K562 (cell line): ENCODE data around the gene PRSS56. TPM values are rescaled to one million over a fixed set of nuclear protein-coding genes. Genes with fewer than 3 reads are reported as not detected.

ENCODE experiments used
- ATAC-seq: fragments of 200-7000 bp; cut with Tn5 transposase; 3 replicates; pipeline ENCODE4 v1.9.1; 2020; ENCODE audit warnings: moderate library complexity
- BruUV-seq: library from RNA; stranded (reverse); fragments of 400-500 nt; replicated peaks from 2 replicates; lab custom pipeline; 2021; lab: Mats Ljungman, UMichigan
- CTCF ChIA-PET: fragments of 300-600 bp; formaldehyde crosslinking; extraction: SDS; loops from one replicate; lab custom pipeline; 2021; ENCODE audit warnings: low intra/inter-chr PET ratio; lab: Yijun Ruan, JAX
- POLR2A ChIA-PET: fragments of 300-600, 350-650 bp; sonication (Branson Sonifier 250); formaldehyde crosslinking; extraction: SDS; loops from one replicate; lab custom pipeline; 2021; ENCODE audit warnings: antibody characterized with exemption, inconsistent platforms; lab: Yijun Ruan, JAX
- DNase-seq, 4 experiments: peaks; one replicate each; pipeline versions ENCODE4 v3.0.0 to v3.0.0-alpha.2; 2011 to 2018; ENCODE audit warnings: low spot score in 3 of 4, mixed read lengths in 3 of 4; ENCODE audit errors: extremely low read depth in 1 of 4
- FAIRE-seq: peaks from 2 replicates; lab custom pipeline; 2011; peaks lifted over from hg19 to GRCh38; lab: Jason Lieb, UNC
- H2AFZ ChIP-seq: 2 replicates; pipeline ENCODE4 v1.6.0; 2011; ENCODE audit warnings: low read depth, low read length, control low read depth, inconsistent platforms
- H3K27ac ChIP-seq: fragments of 200-600 bp; 3 replicates; pipeline ENCODE4 v1.8.0; 2011; ENCODE audit warnings: low read depth, mild to moderate bottlenecking, control low read depth, inconsistent platforms, low read length, moderate library complexity, mixed read lengths; ENCODE audit errors: extremely low read depth
- H3K27me3 ChIP-seq, 2 experiments: fragments of 300-600 bp in 1 of 2; 2 replicates in 1 of 2; 3 replicates in 1 of 2; pipeline versions ENCODE4 v1.6.0 to v1.8.0; 2011; ENCODE audit warnings: inconsistent platforms in 2 of 2, low read length in 2 of 2, mild to moderate bottlenecking in 1 of 2, mixed read lengths in 1 of 2, moderate library complexity in 1 of 2; ENCODE audit not compliant: control insufficient read depth in 2 of 2, insufficient read depth in 2 of 2
- H3K36me3 ChIP-seq: fragments of 300-600 bp; 3 replicates; pipeline ENCODE4 v1.8.0; 2011; ENCODE audit warnings: mild to moderate bottlenecking, low read length, inconsistent platforms; ENCODE audit not compliant: control insufficient read depth, insufficient read depth
- H3K4me1 ChIP-seq, 2 experiments: fragments of 200-600 bp in 1 of 2; replicated peaks in 1 of 2; 2 replicates in 1 of 2; 3 replicates in 1 of 2; pipeline versions ENCODE4 v1.5.1 to v1.8.0; 2011; ENCODE audit warnings: inconsistent platforms in 2 of 2, low read length in 2 of 2, mild to moderate bottlenecking in 1 of 2, mixed read lengths in 1 of 2, moderate library complexity in 1 of 2; ENCODE audit not compliant: control insufficient read depth in 2 of 2, insufficient read depth in 2 of 2
- H3K4me2 ChIP-seq: 2 replicates; pipeline ENCODE4 v1.6.1; 2011; ENCODE audit warnings: low read length, control low read depth, inconsistent platforms, mixed read lengths; ENCODE audit not compliant: insufficient read depth
- H3K4me3 ChIP-seq: fragments of 200-600 bp; sonication (generic), shearing (Covaris generic); 2 replicates; pipeline ENCODE4 v1.5.1; 2016; ENCODE audit warnings: control low read depth, inconsistent platforms
- H3K79me2 ChIP-seq: fragments of 200-600 bp; 3 replicates; pipeline ENCODE4 v1.8.0; 2011; ENCODE audit warnings: low read length, inconsistent platforms; ENCODE audit not compliant: control insufficient read depth, insufficient read depth
- H3K9ac ChIP-seq, 2 experiments: 2 replicates each; pipeline versions ENCODE4 v1.6.0 to v1.6.1; 2011; ENCODE audit warnings: low read depth in 2 of 2, low read length in 2 of 2, control low read depth in 1 of 2, inconsistent platforms in 1 of 2, mild to moderate bottlenecking in 1 of 2, mixed read lengths in 1 of 2; ENCODE audit not compliant: insufficient read depth in 1 of 2
- H3K9me1 ChIP-seq: one replicate; pipeline ENCODE4 v1.6.0; 2011; ENCODE audit warnings: inconsistent platforms, mild to moderate bottlenecking, low read length, moderate library complexity; ENCODE audit not compliant: control insufficient read depth, insufficient read depth
- H3K9me3 ChIP-seq: replicated peaks from 2 replicates; pipeline ENCODE4 v1.5.1; 2011; ENCODE audit warnings: low read depth, low read length, inconsistent platforms; ENCODE audit not compliant: control insufficient read depth, insufficient read depth
- H4K20me1 ChIP-seq: replicated peaks from 2 replicates; pipeline ENCODE4 v1.6.1; 2011; ENCODE audit warnings: low read length, inconsistent platforms, mixed read lengths; ENCODE audit not compliant: control insufficient read depth, insufficient read depth
- ASH1L ChIP-seq: fragments of 450-650 bp; IDR thresholded peaks from 2 replicates; pipeline ENCODE4 v1.6.1; 2018; ENCODE audit warnings: borderline replicate concordance, mild to moderate bottlenecking, low read depth; ENCODE audit not compliant: partially characterized antibody
- E2F5 ChIP-seq: sonication (generic); formaldehyde crosslinking; IDR thresholded peaks from 2 replicates; pipeline ENCODE4 v1.8.0; 2022; ENCODE audit warnings: mild to moderate bottlenecking, missing genetic modification reagents
- FOXO4 ChIP-seq: fragments of 450-650 bp; formaldehyde crosslinking; IDR thresholded peaks from 2 replicates; pipeline ENCODE4 v1.4.0; 2020; ENCODE audit warnings: mild to moderate bottlenecking, moderate library complexity
- HDAC6 ChIP-seq: IDR thresholded peaks from 2 replicates; pipeline ENCODE4 v1.6.1; 2012; ENCODE audit warnings: low read depth, mild to moderate bottlenecking, control low read depth, inconsistent platforms, low read length, moderate library complexity
- LARP7 ChIP-seq: fragments of 450-650 bp; IDR thresholded peaks from 2 replicates; pipeline ENCODE4 v1.6.1; 2016
- RNF2 ChIP-seq: sonication (generic); IDR thresholded peaks from 2 replicates; pipeline ENCODE4 v1.6.1; 2016
- YY1 ChIP-seq, 3 experiments: IDR thresholded peaks; 2 replicates each; pipeline ENCODE4 v1.6.1; 2011; ENCODE audit warnings: low read length in 2 of 3, mild to moderate bottlenecking in 2 of 3, moderate library complexity in 2 of 3, borderline replicate concordance in 1 of 3, control low read depth in 1 of 3, low read depth in 1 of 3; ENCODE audit not compliant: insufficient read depth in 3 of 3, insufficient replicate concordance in 2 of 3, control insufficient read depth in 1 of 3, insufficient read length in 1 of 3; ENCODE audit errors: extremely low read depth in 1 of 3
- ZBTB34 ChIP-seq: fragments of 250-450 bp; sonication (Bioruptor Pico); IDR thresholded peaks from 2 replicates; pipeline ENCODE4 v1.8.0; 2021; ENCODE audit warnings: mild to moderate bottlenecking, moderate library complexity
- ZNF217 ChIP-seq: sonication (generic); formaldehyde crosslinking; IDR thresholded peaks from 2 replicates; pipeline ENCODE4 v1.8.0; 2022; ENCODE audit warnings: mild to moderate bottlenecking, missing genetic modification reagents
- ZNF274 ChIP-seq: IDR thresholded peaks from 2 replicates; pipeline ENCODE4 v1.6.1; 2011; ENCODE audit warnings: low read depth, mild to moderate bottlenecking, low read length, moderate library complexity, borderline replicate concordance
- ZNF518B ChIP-seq: fragments of 250-450 bp; sonication (Bioruptor Pico); IDR thresholded peaks from 2 replicates; pipeline ENCODE4 v1.5.0; 2021; ENCODE audit warnings: mild to moderate bottlenecking, moderate library complexity
- ZNF583 ChIP-seq: fragments of 250-450 bp; sonication (Bioruptor Pico); IDR thresholded peaks from 2 replicates; pipeline ENCODE4 v1.4.0; 2020
- WGBS: fragments of 100-300 bp; shearing (Covaris generic); methylation state at CpG from one replicate; pipeline ENCODE4 v1.1.6; 2016; ENCODE audit warnings: low coverage, mixed read lengths; ENCODE audit not compliant: insufficient coverage; ENCODE audit errors: missing lambda C conversion rate; 5-methylcytosine and 5-hydroxymethylcytosine counted together
- in situ Hi-C: fragments of 300-500 bp; cut with MboI; formaldehyde crosslinking; loops from 4 replicates; pipeline ENCODE4 v1.15.0; 2018; ENCODE audit warnings: inconsistent platforms, mixed read lengths
- intact Hi-C: fragments of 100-400 bp; cut with micrococcal nuclease; formaldehyde crosslinking; loops from 2 replicates; pipeline ENCODE4 v1.14.2; 2022
- polyA plus RNA-seq, 8 experiments: library from polyadenylated mRNA; depleted of rRNA in 4 of 8; stranded (reverse) in 5 of 8; unstranded in 3 of 8; fragments of >200 nt; fragmentation: Nextera tagmentation in 2 of 8; fragmentation: Illumina TruSeq in 1 of 8; extraction: Ambion mirVana in 2 of 8; extraction: Trizol in 1 of 8; gene quantifications; 2 replicates each; pipeline versions ENCODE4 v1.2.1 to v1.2.3, GENCODE V29; 2011 to 2014; ENCODE audit warnings: inconsistent platforms in 1 of 8, missing spikeins in 1 of 8
- total RNA-seq, 7 experiments: library from RNA; depleted of rRNA in 6 of 7; stranded (reverse); fragments of >200 nt in 6 of 7; fragmentation: Illumina TruSeq in 2 of 7; extraction: Trizol in 2 of 7; gene quantifications; 2 replicates each; pipeline versions ENCODE4 v1.2.1 to v1.2.3, GENCODE V29; 2011 to 2021; ENCODE audit warnings: low replicate concordance in 1 of 7

PRSS56 gene
- total and polyA plus RNA-seq, 9 of the 15 experiments (the other 6 are each of a cell fraction or from before 2014, with no cell fraction given) = not detected

- POLR2A ChIA-PET = interaction anchor here (0.6 to 1.4 kb wide), 6 partner anchors 9 to 700 kb away, joined by 3 to 9 read pairs (median 4); partner anchors contain the start of gene EFHD1
- TF ChIP-seq ZBTB34 (CRISPR knock-in tag) (no peak), ZNF583 (CRISPR knock-in tag) (no peak), E2F5 (CRISPR knock-in tag) (no peak; the same call in 1 of the 2 replicates), ZNF274 (no peak), RNF2 (peak; percentile 83), LARP7 (no peak), HDAC6 (no peak), YY1 (IDR thresholded peaks at IDR 0.05; ENCODE audit: borderline replicate concordance in 1 of 3, control insufficient read depth in 1 of 3, extremely low read depth in 1 of 3, insufficient read depth in 3 of 3, insufficient read length in 1 of 3, insufficient replicate concordance in 2 of 3, low read depth in 1 of 3, low read length in 2 of 3) (peak in 2 of 3 experiments; percentile 62 to 77), FOXO4 (CRISPR knock-in tag) (no peak), ZNF217 (CRISPR knock-in tag) (no peak), ZNF518B (CRISPR knock-in tag) (no peak), ASH1L (no peak)
Measured at GRCh38 chr2:232550354-232551249, 30.4 kb downstream of the PRSS56 start, which contains the start of the genes EIF4E2 and TIGD1. Gene EIF4E2 (plus strand): TSS chr2:232550689. CDS start chr2:232550725, 36 bp downstream. Gene TIGD1 (minus strand): TSS chr2:232550557. CDS start chr2:232549882, 675 bp downstream.

More at GRCh38 chr2:232550354-232551249, 30.4 kb downstream of the PRSS56 start, which contains the start of the genes EIF4E2 and TIGD1:
- H3K4me1 ChIP-seq = peaks cover 6 to 7% of the 10 kb centered on the region in 2 experiments; a peak in 4 of 5 replicates
- ATAC-seq = peak; percentile 97
- no peaks in the 10 kb centered on the region for H4K20me1 ChIP-seq
- peak within 1 kb of the TSS; percentile 81 for H3K27ac ChIP-seq
- peak; percentile 78 for FAIRE-seq
- peaks cover 32% of the 10 kb centered on the region; the same call in 2 of the 3 replicates for H3K36me3 ChIP-seq
- peak within 1 kb of the TSS; percentile 86 to 98 for H3K9ac ChIP-seq
- peak; percentile 90 to 96 (median 94) for DNase-seq
- peak within 1 kb of the TSS; percentile 79 for H2AFZ ChIP-seq
- peaks cover 70% of the 10 kb centered on the region for H3K79me2 ChIP-seq
- BruUV-seq = TSS peak; percentile 52
- H3K4me3 ChIP-seq = peak within 1 kb of the TSS; percentile 59
- no peaks in the 10 kb centered on the region for H3K27me3 ChIP-seq
- WGBS = 3% methylated on average over 19 of the region's 81 CpGs
- H3K9me3 ChIP-seq = no peaks in the 10 kb centered on the region; the same call in 1 of the 2 replicates
- CTCF ChIA-PET = no interaction called here
- in situ Hi-C loops (no loop called here), intact Hi-C loops (no loop called here)
- H3K4me2 ChIP-seq = peak within 1 kb of the TSS; percentile 96
- no peaks in the 10 kb centered on the region for H3K9me1 ChIP-seq
